ENCODE measurements around the gene TMEM62.
A peak's percentile ranks its signal among the peaks of the same experiment; 100 is the strongest.

TMEM62 gene

DNA sequence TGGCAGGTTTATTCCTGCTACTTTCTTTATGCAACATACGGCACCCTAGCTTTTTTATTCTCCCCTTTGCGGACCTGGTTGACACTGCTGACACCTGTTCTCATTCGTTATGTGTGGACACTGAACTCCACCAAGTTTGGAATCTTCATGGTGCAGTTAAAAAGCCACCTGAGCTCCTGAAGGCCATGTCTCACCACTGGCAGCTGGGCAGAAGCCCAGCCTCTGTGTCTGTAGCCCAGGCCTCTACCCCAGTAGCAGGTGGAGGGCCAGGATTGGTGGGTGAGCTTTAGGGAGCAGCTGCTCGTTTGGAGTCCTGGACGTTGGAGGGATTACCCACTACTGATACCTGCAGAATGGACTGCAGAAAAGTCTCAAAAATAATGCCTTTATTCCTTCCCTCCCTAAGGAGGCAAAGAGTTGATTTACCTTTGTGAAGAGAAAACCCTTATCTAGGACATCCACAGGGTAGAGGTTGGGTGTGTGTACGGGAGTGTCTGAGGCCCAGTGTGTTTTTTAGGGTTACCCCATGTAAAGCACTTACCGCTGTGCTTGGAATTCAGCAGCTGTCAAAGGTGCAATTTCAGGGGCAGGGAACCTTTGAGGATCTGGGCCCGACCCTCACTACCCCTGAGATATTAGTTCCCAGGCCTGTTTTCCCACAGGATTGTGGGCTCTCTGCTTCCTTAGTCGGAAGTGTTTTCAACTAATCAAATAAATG lies 51.2 kb downstream of the TMEM62 start:
- no peak for DNase-seq (ENCODE audit: low spot score)
- TF ChIP-seq CTCF (IDR thresholded peaks at IDR 0.05; ENCODE audit: extremely low read depth, missing control alignments): no peak

GRCh38 chr15:43185157-43186002 lies 52.0 kb downstream of the TMEM62 start, which contains the start of gene CCNDBP1:
CCNDBP1 (plus strand) TSS chr15:43185403; CDS start chr15:43185499, 96 bp downstream.
- TF ChIP-seq CTCF (IDR thresholded peaks at IDR 0.05; ENCODE audit: extremely low read depth, missing control alignments): peak; percentile 45
- DNase-seq (ENCODE audit: low spot score): peak; percentile 99

GRCh38 chr15:43186003-43186353 lies 52.6 kb downstream of the TMEM62 start:
- no peak for DNase-seq (ENCODE audit: low spot score)
- no peak for TF ChIP-seq CTCF (IDR thresholded peaks at IDR 0.05; ENCODE audit: extremely low read depth, missing control alignments)

DNA sequence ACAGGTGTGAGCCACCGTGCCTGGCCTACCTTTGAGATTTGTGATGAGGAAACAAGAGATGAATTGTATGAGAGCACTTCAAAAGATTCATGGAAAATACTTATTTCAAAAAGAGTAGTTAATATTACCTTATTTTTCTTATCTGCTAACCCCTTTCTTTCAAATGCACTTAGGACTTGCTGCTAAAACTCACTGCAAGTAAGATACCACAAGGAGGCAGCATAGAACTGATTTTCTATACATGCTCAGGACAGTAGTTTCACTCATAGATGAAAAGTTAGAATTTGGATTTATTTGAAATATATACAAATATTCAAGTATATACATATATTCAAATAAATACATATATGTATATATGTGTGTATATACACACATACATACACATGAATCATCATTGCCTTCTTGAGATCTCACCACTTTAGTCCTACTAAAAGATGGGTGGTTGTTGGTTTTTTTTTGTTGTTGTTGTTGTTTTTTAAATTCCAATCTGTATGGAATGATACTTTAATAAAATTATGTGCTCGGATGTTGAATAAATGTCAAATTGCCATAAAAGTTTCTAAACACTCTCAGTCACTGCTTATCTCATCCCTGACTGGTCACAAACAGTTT lies 54.3 kb downstream of the TMEM62 start:
- DNase-seq (ENCODE audit: low spot score): peak; percentile 57
- TF ChIP-seq CTCF (IDR thresholded peaks at IDR 0.05; ENCODE audit: extremely low read depth, missing control alignments): peak; percentile 39

DNA sequence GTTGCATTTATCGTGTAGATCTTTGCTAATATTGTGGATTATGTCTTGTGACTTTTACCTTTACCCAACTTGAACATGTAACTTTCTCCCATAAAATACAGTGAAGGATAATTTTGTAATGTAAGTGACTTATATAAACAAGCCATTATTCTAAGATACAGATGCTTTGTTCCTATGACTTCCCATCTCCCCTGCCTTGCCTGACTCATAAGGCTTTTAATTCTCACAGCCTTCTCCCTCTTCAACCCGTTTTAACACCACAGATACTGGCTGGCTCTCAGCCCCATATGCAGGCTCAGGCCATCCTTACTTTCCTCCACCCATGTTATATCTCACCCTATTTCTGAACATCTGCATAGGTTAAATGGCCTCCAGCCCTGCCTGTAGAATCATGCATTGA lies 55.9 kb downstream of the TMEM62 start:
- no peak for DNase-seq (ENCODE audit: low spot score)
- no peak for TF ChIP-seq CTCF (IDR thresholded peaks at IDR 0.05; ENCODE audit: extremely low read depth, missing control alignments)

GRCh38 chr15:43190178-43190577 lies 56.8 kb downstream of the TMEM62 start:
- no peak for DNase-seq (ENCODE audit: low spot score)
- TF ChIP-seq CTCF (IDR thresholded peaks at IDR 0.05; ENCODE audit: extremely low read depth, missing control alignments): no peak

DNA sequence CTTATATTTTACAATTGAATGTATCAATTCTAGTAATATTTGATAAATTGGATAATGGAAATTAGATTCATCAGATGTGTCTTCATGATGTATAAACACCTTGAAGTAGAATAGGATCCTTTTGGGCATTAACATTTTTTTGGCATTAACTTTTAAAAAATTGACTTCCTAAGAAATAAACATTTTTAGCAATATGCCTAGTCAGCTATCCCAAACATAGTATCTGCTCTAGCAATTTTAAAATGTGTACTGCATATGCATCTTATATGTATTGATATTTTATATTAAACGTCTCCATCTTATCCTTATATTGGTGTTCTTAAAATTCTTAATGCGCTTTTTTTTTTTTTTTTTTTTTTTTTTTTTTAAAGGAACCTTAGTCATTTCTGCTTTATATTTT lies 60.3 kb downstream of the TMEM62 start:
- DNase-seq (ENCODE audit: low spot score): no peak
- no peak for TF ChIP-seq CTCF (IDR thresholded peaks at IDR 0.05; ENCODE audit: extremely low read depth, missing control alignments)

Data from GM20000 (cell line).